H1 (cell line): ENCODE results near the gene RRM1. TPM values are rescaled to one million over a fixed set of nuclear protein-coding genes. Genes with fewer than 3 reads are reported as not detected.

Experiments
- HDAC2 ChIP-seq, 2 experiments: fragments of 300-600 bp in 1 of 2; sonication (generic) in 1 of 2; IDR thresholded peaks; 2 replicates each; pipeline ENCODE4 v1.6.1; 2011 to 2012; ENCODE audit warnings: low read depth in 2 of 2, low read length in 2 of 2, mild to moderate bottlenecking in 2 of 2, moderate library complexity in 2 of 2, borderline replicate concordance in 1 of 2, inconsistent platforms in 1 of 2
- KDM4A ChIP-seq: IDR thresholded peaks from one replicate; pipeline ENCODE4 v1.7.1; 2012; ENCODE audit warnings: low read depth, mild to moderate bottlenecking, moderate library complexity, low read length, inconsistent platforms; ENCODE audit not compliant: severe bottlenecking
- POLR2AphosphoS5 ChIP-seq: IDR thresholded peaks from 2 replicates; pipeline ENCODE4 v1.6.1; 2011; ENCODE audit warnings: low read depth, low read length
- SAP30 ChIP-seq: fragments of 300-600 bp; sonication (generic); IDR thresholded peaks from 2 replicates; pipeline ENCODE4 v1.7.1; 2012; ENCODE audit warnings: low read length, moderate library complexity, mild to moderate bottlenecking, inconsistent platforms; ENCODE audit not compliant: insufficient read depth, insufficient replicate concordance
- SIRT6 ChIP-seq: IDR thresholded peaks from one replicate; pipeline ENCODE4 v1.7.1; 2012; ENCODE audit warnings: low read length, inconsistent platforms
- SP2 ChIP-seq: IDR thresholded peaks from 2 replicates; pipeline ENCODE4 v1.6.1; 2012; ENCODE audit warnings: mild to moderate bottlenecking, low read length, inconsistent platforms
- ZNF274 ChIP-seq: IDR thresholded peaks from 2 replicates; pipeline ENCODE4 v1.7.0; 2012; ENCODE audit warnings: low read length, borderline replicate concordance; ENCODE audit errors: extremely low read depth
- polyA plus RNA-seq, 7 experiments: library from polyadenylated mRNA; depleted of rRNA in 3 of 7; stranded (reverse) in 5 of 7; unstranded in 2 of 7; fragments of >200 nt in 5 of 7; fragments of 200-250 nt in 2 of 7; gene quantifications; 1 replicate in 5 of 7; 2 replicates in 1 of 7; 4 replicates in 1 of 7; pipeline versions ENCODE4 v1.2.1 to v1.2.3, GENCODE V29; 2011 to 2013; ENCODE audit warnings: missing spikeins in 2 of 7, mixed read lengths in 2 of 7
- total RNA-seq: library from RNA; stranded (reverse); fragmentation: NEBNext Ultra II Directional; extraction: Animal tissue kit (Norgen Biotek cat#: 25700); gene quantifications from 2 replicates; pipeline ENCODE4 v1.2.1, GENCODE V29; 2021

Gene RRM1
- total and polyA plus RNA-seq, 2 of the 8 experiments (the other 6 are each of a cell fraction or from before 2014, with no cell fraction given): 63.6 to 126 TPM

GRCh38 chr11:4178813-4179662 lies 84.4 kb downstream of the RRM1 start (continued):
- TF ChIP-seq SAP30 (no peak), SP2 (no peak), ZNF274 (no peak), HDAC2 (IDR thresholded peaks at IDR 0.05; ENCODE audit: borderline replicate concordance in 1 of 2, low read depth in 2 of 2, low read length in 2 of 2) (no peak), SIRT6 (no peak), KDM4A (no peak), POLR2AphosphoS5 (no peak)
